H1 (cell line): ENCODE data around the gene BEAN1. TPM values are rescaled to one million over a fixed set of nuclear protein-coding genes. Genes with fewer than 3 reads are reported as not detected.

Source experiments
- CTCF ChIA-PET: fragments of 300-600 bp; sonication (Branson Sonifier 250); formaldehyde crosslinking; loops from one replicate; lab custom pipeline; 2021; ENCODE audit not compliant: partially characterized antibody; lab: Charles Lee
- POLR2A ChIA-PET: fragments of 300-600 bp; sonication (Branson Sonifier 250); formaldehyde crosslinking; loops from one replicate; lab custom pipeline; 2021; ENCODE audit warnings: inconsistent platforms; ENCODE audit not compliant: partially characterized antibody; lab: Charles Lee
- DNase-seq, 2 experiments: peaks; one replicate each; pipeline versions ENCODE4 v3.0.0 to v3.0.0-alpha.2; 2010 to 2022; ENCODE audit warnings: low spot score in 2 of 2, low read depth in 1 of 2, mixed read lengths in 1 of 2
- FAIRE-seq: peaks from 2 replicates; lab custom pipeline; 2011; peaks lifted over from hg19 to GRCh38; lab: Jason Lieb, UNC
- H2AFZ ChIP-seq: 2 replicates; pipeline ENCODE4 v1.8.1; 2012; ENCODE audit warnings: low read length, inconsistent platforms
- H2AK5ac ChIP-seq: 2 replicates; pipeline ENCODE4 v1.6.1; 2013; ENCODE audit warnings: low read depth, low read length
- H2BK120ac ChIP-seq: replicated peaks from 2 replicates; pipeline ENCODE3; 2013; ENCODE audit warnings: low read depth, low read length, inconsistent platforms
- H2BK12ac ChIP-seq: 2 replicates; pipeline ENCODE4 v1.6.1; 2013; ENCODE audit warnings: low read depth, low read length
- H2BK15ac ChIP-seq: 2 replicates; pipeline ENCODE4 v1.6.1; 2013; ENCODE audit warnings: low read length
- H2BK20ac ChIP-seq: 2 replicates; pipeline ENCODE4 v1.6.1; 2013; ENCODE audit warnings: low read length
- H2BK5ac ChIP-seq: 2 replicates; pipeline ENCODE4 v1.6.1; 2013; ENCODE audit warnings: low read depth, low read length
- H3K14ac ChIP-seq: 2 replicates; pipeline ENCODE4 v1.6.1; 2013; ENCODE audit warnings: inconsistent platforms; ENCODE audit not compliant: insufficient read length
- H3K18ac ChIP-seq: 2 replicates; pipeline ENCODE4 v1.6.1; 2013; ENCODE audit warnings: low read length; ENCODE audit errors: extremely low read depth
- H3K23ac ChIP-seq: 2 replicates; pipeline ENCODE4 v1.6.1; 2013; ENCODE audit warnings: inconsistent platforms; ENCODE audit not compliant: insufficient read length
- H3K23me2 ChIP-seq: 2 replicates; pipeline ENCODE4 v1.6.1; 2013; ENCODE audit warnings: low read depth, low read length
- H3K27ac ChIP-seq: 2 replicates; pipeline ENCODE4 v1.6.1; 2011; ENCODE audit warnings: low read depth, low read length, inconsistent platforms
- H3K27me3 ChIP-seq, 4 experiments: replicated peaks in 1 of 4; 1 replicate in 1 of 4; 2 replicates in 3 of 4; pipeline versions ENCODE4 v1.6.1 to v1.8.1; 2011 to 2013; ENCODE audit warnings: low read length in 3 of 4, mild to moderate bottlenecking in 3 of 4, inconsistent platforms in 2 of 4, mixed read lengths in 2 of 4, moderate library complexity in 1 of 4; ENCODE audit not compliant: control insufficient read depth in 3 of 4, insufficient read depth in 3 of 4; ENCODE audit errors: extremely low read depth in 1 of 4
- H3K36me3 ChIP-seq, 4 experiments: 2 replicates each; pipeline versions ENCODE4 v1.6.1 to v1.8.1; 2011 to 2013; ENCODE audit warnings: mild to moderate bottlenecking in 4 of 4, low read length in 3 of 4, moderate library complexity in 2 of 4, control low read depth in 1 of 4, inconsistent platforms in 1 of 4; ENCODE audit not compliant: insufficient read depth in 4 of 4, control insufficient read depth in 2 of 4
- H3K4ac ChIP-seq: replicated peaks from 2 replicates; pipeline ENCODE3; 2013; ENCODE audit warnings: low read length, low read depth, mixed read lengths, inconsistent platforms; ENCODE audit not compliant: insufficient read length
- H3K4me1 ChIP-seq, 4 experiments: replicated peaks in 1 of 4; 1 replicate in 1 of 4; 2 replicates in 3 of 4; pipeline versions ENCODE4 v1.6.1 to v1.8.1; 2011 to 2013; ENCODE audit warnings: low read length in 3 of 4, inconsistent platforms in 2 of 4, mixed read lengths in 1 of 4; ENCODE audit not compliant: insufficient read depth in 4 of 4, control insufficient read depth in 3 of 4
- H3K4me2 ChIP-seq, 2 experiments: 2 replicates each; pipeline versions ENCODE4 v1.6.1 to v1.8.1; 2011 to 2013; ENCODE audit warnings: low read depth in 2 of 2, low read length in 2 of 2, control low read depth in 1 of 2, inconsistent platforms in 1 of 2, mild to moderate bottlenecking in 1 of 2; ENCODE audit not compliant: insufficient read depth in 1 of 2
- H3K4me3 ChIP-seq, 4 experiments: fragments of 200-600, 300-600 bp in 1 of 4; sonication (generic), shearing (Covaris generic), sonication (Bioruptor Twin) in 1 of 4; 2 replicates each; pipeline versions ENCODE4 v1.5.1 to v1.8.1; 2011 to 2016; ENCODE audit warnings: low read length in 4 of 4, low read depth in 3 of 4, control low read depth in 2 of 4, inconsistent platforms in 2 of 4, mild to moderate bottlenecking in 2 of 4, mixed read lengths in 1 of 4, moderate library complexity in 1 of 4; ENCODE audit not compliant: insufficient read depth in 2 of 4; ENCODE audit errors: extremely low read depth in 1 of 4
- H3K56ac ChIP-seq: replicated peaks from 2 replicates; pipeline ENCODE3; 2013; ENCODE audit warnings: low read depth, mild to moderate bottlenecking, mixed read lengths, low read length, inconsistent platforms; ENCODE audit not compliant: insufficient read length
- H3K79me1 ChIP-seq: 2 replicates; pipeline ENCODE4 v1.6.1; 2013; ENCODE audit warnings: low read depth, low read length, control low read depth
- H3K79me2 ChIP-seq, 2 experiments: 2 replicates each; pipeline versions ENCODE4 v1.6.1 to v1.8.1; 2012 to 2013; ENCODE audit warnings: low read length in 2 of 2, mild to moderate bottlenecking in 2 of 2, inconsistent platforms in 1 of 2; ENCODE audit not compliant: insufficient read depth in 2 of 2, control insufficient read depth in 1 of 2
- H3K9ac ChIP-seq, 4 experiments: replicated peaks in 1 of 4; 1 replicate in 1 of 4; 2 replicates in 3 of 4; pipeline versions ENCODE4 v1.6.1 to v1.8.1; 2011 to 2013; ENCODE audit warnings: low read depth in 3 of 4, low read length in 3 of 4, control low read depth in 2 of 4, mild to moderate bottlenecking in 2 of 4, moderate library complexity in 2 of 4, inconsistent platforms in 1 of 4; ENCODE audit errors: extremely low read depth in 1 of 4
- H3K9me3 ChIP-seq, 2 experiments: 2 replicates each; pipeline versions ENCODE4 v1.6.1 to v1.8.1; 2012 to 2013; ENCODE audit warnings: mild to moderate bottlenecking in 2 of 2, moderate library complexity in 2 of 2, control low read depth in 1 of 2, inconsistent platforms in 1 of 2, low read depth in 1 of 2, low read length in 1 of 2, mixed read lengths in 1 of 2; ENCODE audit not compliant: insufficient read depth in 2 of 2
- H4K20me1 ChIP-seq, 2 experiments: replicated peaks in 1 of 2; 2 replicates each; pipeline versions ENCODE3 to v1.8.1; 2011 to 2013; ENCODE audit warnings: inconsistent platforms in 2 of 2, low read length in 2 of 2, mild to moderate bottlenecking in 1 of 2; ENCODE audit not compliant: insufficient read depth in 2 of 2, control insufficient read depth in 1 of 2
- H4K5ac ChIP-seq: 2 replicates; pipeline ENCODE4 v1.6.1; 2013; ENCODE audit warnings: low read length, low read depth, mixed read lengths, inconsistent platforms; ENCODE audit not compliant: insufficient read length
- H4K8ac ChIP-seq: 2 replicates; pipeline ENCODE4 v1.8.0; 2013; ENCODE audit warnings: mild to moderate bottlenecking, moderate library complexity, low read length, inconsistent platforms; ENCODE audit not compliant: insufficient read depth; ENCODE audit errors: extremely low read depth
- H4K91ac ChIP-seq: replicated peaks from 2 replicates; pipeline ENCODE3; 2013; ENCODE audit warnings: low read length, mixed read lengths, inconsistent platforms; ENCODE audit not compliant: insufficient read length
- HDAC2 ChIP-seq, 2 experiments: fragments of 300-600 bp in 1 of 2; sonication (generic) in 1 of 2; IDR thresholded peaks; 2 replicates each; pipeline ENCODE4 v1.6.1; 2011 to 2012; ENCODE audit warnings: low read depth in 2 of 2, low read length in 2 of 2, mild to moderate bottlenecking in 2 of 2, moderate library complexity in 2 of 2, borderline replicate concordance in 1 of 2, inconsistent platforms in 1 of 2
- RXRA ChIP-seq: IDR thresholded peaks from 2 replicates; pipeline ENCODE4 v1.6.1; 2011; ENCODE audit warnings: low read depth, mild to moderate bottlenecking, low read length, moderate library complexity; ENCODE audit not compliant: insufficient read depth
- SIN3A ChIP-seq, 2 experiments: IDR thresholded peaks in 1 of 2; conservative IDR thresholded peaks in 1 of 2; 2 replicates each; pipeline ENCODE4 v1.6.1; 2011 to 2012; ENCODE audit warnings: low read length in 2 of 2, improper control_type of control experiment in 1 of 2, low read depth in 1 of 2, mild to moderate bottlenecking in 1 of 2
- SP1 ChIP-seq: IDR thresholded peaks from 2 replicates; pipeline ENCODE4 v1.6.1; 2011; ENCODE audit warnings: low read depth, low read length
- TAF7 ChIP-seq: optimal IDR thresholded peaks from 2 replicates; pipeline ENCODE3; 2011; ENCODE audit warnings: low read depth, mild to moderate bottlenecking, inconsistent platforms, low read length, moderate library complexity, borderline replicate concordance
- WGBS, 2 experiments: shearing (Covaris generic) in 1 of 2; methylation state at CpG; one replicate each; pipeline versions ENCODE4 v1.1.6 to v1.1.7; 2013 to 2015; ENCODE audit warnings: low lambda C conversion rate in 2 of 2, mixed read lengths in 2 of 2, inconsistent platforms in 1 of 2, low coverage in 1 of 2, missing lambda C conversion rate in 1 of 2; ENCODE audit not compliant: insufficient replicate concordance in 2 of 2, insufficient coverage in 1 of 2, insufficient read length in 1 of 2; ENCODE audit errors: extremely low coverage in 1 of 2, missing lambda C conversion rate in 1 of 2; 5-methylcytosine and 5-hydroxymethylcytosine counted together
- polyA plus RNA-seq, 7 experiments: library from polyadenylated mRNA; depleted of rRNA in 3 of 7; stranded (reverse) in 5 of 7; unstranded in 2 of 7; fragments of >200 nt in 5 of 7; fragments of 200-250 nt in 2 of 7; gene quantifications; 1 replicate in 5 of 7; 2 replicates in 1 of 7; 4 replicates in 1 of 7; pipeline versions ENCODE4 v1.2.1 to v1.2.3, GENCODE V29; 2011 to 2013; ENCODE audit warnings: missing spikeins in 2 of 7, mixed read lengths in 2 of 7
- total RNA-seq: library from RNA; stranded (reverse); fragmentation: NEBNext Ultra II Directional; extraction: Animal tissue kit (Norgen Biotek cat#: 25700); gene quantifications from 2 replicates; pipeline ENCODE4 v1.2.1, GENCODE V29; 2021

Gene BEAN1
- total and polyA plus RNA-seq, 2 of the 8 experiments (the other 6 are each of a cell fraction or from before 2014, with no cell fraction given), result 0.08 TPM; not detected in 1

- Histone ChIP-seq H3K23me2 (no peaks in the 10 kb centered on the region), H3K36me3 (no peaks in the 10 kb centered on the region), H3K4ac (no peak overlapping the region), H3K4me1 (peaks cover 0 to 4% (median 0%) of the 10 kb centered on the region in 4 experiments; a peak in 1 of 7 replicates), H4K5ac (no peak overlapping the region), H4K91ac (no peak overlapping the region), H3K79me1 (no peaks in the 10 kb centered on the region), H3K4me2 (no peak overlapping the region), H2BK12ac (no peak overlapping the region), H2BK20ac (no peak overlapping the region), H2AK5ac (no peak overlapping the region), H3K23ac (no peak overlapping the region), H3K79me2 (no peaks in the 10 kb centered on the region), H2BK120ac (no peak overlapping the region), H3K4me3 (no peak overlapping the region), H3K9me3 (no peaks in the 10 kb centered on the region), H3K18ac (no peak overlapping the region), H3K27ac (no peak overlapping the region), H3K9ac (no peak overlapping the region), H2BK15ac (no peak overlapping the region), H4K8ac (no peak overlapping the region), H2BK5ac (no peak overlapping the region), H4K20me1 (no peaks in the 10 kb centered on the region), H3K27me3 (0 out of 7 replicates have a peak, but pooled peaks cover 0 to 3% (median 0%) of the 10 kb centered on the region in 4 experiments), H3K14ac (no peak overlapping the region), H3K56ac (no peak overlapping the region), H2AFZ (no peak overlapping the region)
- FAIRE-seq (no peak), DNase-seq (no peak)
- ChIA-PET CTCF (interaction anchor here (0.8 to 1.4 kb wide), 4 partner anchors 11 to 96 kb away, joined by 3 to 4 read pairs (median 4); no protein-coding TSS in a partner anchor), POLR2A (interaction anchor here (1.1 kb wide), 1 partner anchor 9 kb away, joined by 4 read pairs; no protein-coding TSS in a partner anchor)
- 43% methylated on average over 1 of the region's 1 CpG; no CpG with 5 or more reads in 1 of the 2 experiments for WGBS, 2 experiments
- TF ChIP-seq HDAC2 (IDR thresholded peaks at IDR 0.05; ENCODE audit: borderline replicate concordance in 1 of 2, low read depth in 2 of 2, low read length in 2 of 2), result no peak
- TF ChIP-seq SIN3A (conservative IDR thresholded peaks at IDR 0.05 in 1 of 2, IDR thresholded peaks at IDR 0.05 in 1 of 2; ENCODE audit: low read depth in 1 of 2, low read length in 2 of 2), result no peak
- no peak for TF ChIP-seq RXRA
- no peak for TF ChIP-seq SP1
- TF ChIP-seq TAF7, result no peak
Measured at GRCh38 chr16:66446737-66447136, 19.6 kb downstream of the BEAN1 start.
